ENCODE data around the gene CLIC6. TPM values are rescaled to one million over a fixed set of nuclear protein-coding genes. Genes with fewer than 3 reads are reported as not detected.

Gene CLIC6
- polyA plus RNA-seq, 2 of the 4 experiments (the other 2 are of a cell fraction) = 0.01 to 0.08 TPM

DNA sequence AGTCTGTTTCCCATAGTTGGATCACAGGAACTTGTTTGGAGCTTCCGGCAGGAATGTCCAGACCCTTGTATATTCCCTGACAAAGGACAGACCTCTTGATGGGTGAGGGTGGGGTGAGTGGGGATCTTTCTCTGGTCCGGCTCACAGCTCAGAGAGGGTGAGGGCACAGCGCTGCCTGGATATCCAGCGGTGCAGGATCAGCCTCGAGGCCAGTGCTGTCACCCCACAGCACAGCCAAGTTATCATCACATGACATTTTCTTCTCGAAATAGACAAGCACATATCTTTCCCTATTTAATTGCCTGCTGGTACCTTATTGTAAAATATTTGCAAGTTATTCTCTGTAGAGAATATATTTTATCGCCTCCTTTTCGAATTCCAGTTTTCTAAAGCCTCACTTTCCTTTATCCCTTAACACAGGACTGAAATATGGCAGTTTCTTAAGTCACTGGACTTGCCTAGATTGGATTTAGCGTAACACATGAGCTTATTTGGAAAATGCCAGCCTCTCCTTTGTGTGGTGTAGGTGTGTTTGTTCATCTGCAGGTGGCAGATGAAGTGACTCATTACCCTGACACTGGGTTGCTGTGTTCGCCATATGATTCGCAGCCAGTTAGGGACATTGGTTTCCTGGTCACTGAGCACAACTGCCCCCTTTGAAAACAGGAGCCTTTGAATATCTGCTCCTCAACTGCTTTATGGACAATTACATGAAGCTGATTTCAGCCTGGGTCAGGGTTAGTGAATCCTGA, 21.4 kb downstream of the CLIC6 start:
- CTCF ChIA-PET = interaction anchor here (0.7 to 3.1 kb wide), 11 partner anchors 16 to 1338 kb away, joined by 3 to 14 read pairs (median 4); no protein-coding TSS in a partner anchor
- DNase-seq (ENCODE audit: low read depth in 1 of 2, low spot score in 1 of 2) (no peak), FAIRE-seq (no peak), ATAC-seq (no peak)
- Histone ChIP-seq H3K27ac (no peak overlapping the region), H3K4me2 (no peak overlapping the region), H3K9me3 (no peaks in the 10 kb centered on the region), H3K4me1 (no peaks in the 10 kb centered on the region), H3K4me3 (no peak overlapping the region)
- WGBS (ENCODE audit: missing lambda C conversion rate) = 43% methylated on average over 11 of the region's 11 CpGs
- POLR2A ChIA-PET = interaction anchor here (1.1 kb wide), 1 partner anchor 198 kb away, joined by 4 read pairs; no protein-coding TSS in a partner anchor
- TF ChIP-seq ZSCAN20 (CRISPR knock-in tag; IDR thresholded peaks at IDR 0.05) (no peak), NFE2L2 (conservative IDR thresholded peaks at IDR 0.05; ENCODE audit: low read length) (no peak), EHF (CRISPR knock-in tag; IDR thresholded peaks at IDR 0.05) (no peak), MAFK (IDR thresholded peaks at IDR 0.05; ENCODE audit: partially characterized antibody) (no peak), RCOR1 (IDR thresholded peaks at IDR 0.05; ENCODE audit: low read depth, low read length) (no peak), GATA3 (IDR thresholded peaks at IDR 0.05; ENCODE audit: borderline replicate concordance) (no peak)
- TF ChIP-seq, protein P1, sequence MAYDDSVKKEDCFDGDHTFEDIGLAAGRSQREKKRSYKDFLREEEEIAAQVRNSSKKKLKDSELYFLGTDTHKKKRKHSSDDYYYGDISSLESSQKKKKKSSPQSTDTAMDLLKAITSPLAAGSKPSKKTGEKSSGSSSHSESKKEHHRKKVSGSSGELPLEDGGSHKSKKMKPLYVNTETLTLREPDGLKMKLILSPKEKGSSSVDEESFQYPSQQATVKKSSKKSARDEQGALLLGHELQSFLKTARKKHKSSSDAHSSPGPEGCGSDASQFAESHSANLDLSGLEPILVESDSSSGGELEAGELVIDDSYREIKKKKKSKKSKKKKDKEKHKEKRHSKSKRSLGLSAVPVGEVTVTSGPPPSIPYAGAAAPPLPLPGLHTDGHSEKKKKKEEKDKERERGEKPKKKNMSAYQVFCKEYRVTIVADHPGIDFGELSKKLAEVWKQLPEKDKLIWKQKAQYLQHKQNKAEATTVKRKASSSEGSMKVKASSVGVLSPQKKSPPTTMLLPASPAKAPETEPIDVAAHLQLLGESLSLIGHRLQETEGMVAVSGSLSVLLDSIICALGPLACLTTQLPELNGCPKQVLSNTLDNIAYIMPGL (CRISPR knock-in tag; IDR thresholded peaks at IDR 0.05; ENCODE audit: borderline replicate concordance) = no peak
- TF ChIP-seq, protein P2, sequence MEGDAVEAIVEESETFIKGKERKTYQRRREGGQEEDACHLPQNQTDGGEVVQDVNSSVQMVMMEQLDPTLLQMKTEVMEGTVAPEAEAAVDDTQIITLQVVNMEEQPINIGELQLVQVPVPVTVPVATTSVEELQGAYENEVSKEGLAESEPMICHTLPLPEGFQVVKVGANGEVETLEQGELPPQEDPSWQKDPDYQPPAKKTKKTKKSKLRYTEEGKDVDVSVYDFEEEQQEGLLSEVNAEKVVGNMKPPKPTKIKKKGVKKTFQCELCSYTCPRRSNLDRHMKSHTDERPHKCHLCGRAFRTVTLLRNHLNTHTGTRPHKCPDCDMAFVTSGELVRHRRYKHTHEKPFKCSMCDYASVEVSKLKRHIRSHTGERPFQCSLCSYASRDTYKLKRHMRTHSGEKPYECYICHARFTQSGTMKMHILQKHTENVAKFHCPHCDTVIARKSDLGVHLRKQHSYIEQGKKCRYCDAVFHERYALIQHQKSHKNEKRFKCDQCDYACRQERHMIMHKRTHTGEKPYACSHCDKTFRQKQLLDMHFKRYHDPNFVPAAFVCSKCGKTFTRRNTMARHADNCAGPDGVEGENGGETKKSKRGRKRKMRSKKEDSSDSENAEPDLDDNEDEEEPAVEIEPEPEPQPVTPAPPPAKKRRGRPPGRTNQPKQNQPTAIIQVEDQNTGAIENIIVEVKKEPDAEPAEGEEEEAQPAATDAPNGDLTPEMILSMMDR (IDR thresholded peaks at IDR 0.05) = no peak

DNA sequence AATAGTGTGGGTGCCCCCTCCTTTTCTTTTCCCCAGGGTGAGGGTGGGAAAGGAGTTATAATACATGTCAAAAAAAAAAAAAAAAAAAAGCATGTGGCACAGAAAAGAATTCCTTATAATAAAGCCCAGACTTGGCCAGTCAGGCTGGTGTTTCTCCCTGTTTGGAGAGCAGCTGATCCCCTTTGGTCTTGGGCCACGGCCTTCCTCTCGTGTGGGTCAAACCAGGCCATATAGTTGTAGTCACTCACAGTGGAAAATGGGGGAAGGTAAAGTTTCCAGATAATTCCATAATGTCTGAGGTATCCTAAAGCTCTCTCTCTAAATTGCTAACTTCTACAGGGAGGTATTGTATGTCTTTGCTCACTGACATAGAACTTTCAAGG, 22.0 kb downstream of the CLIC6 start:
- Histone ChIP-seq H3K4me1 (no peaks in the 10 kb centered on the region), H3K27ac (no peak overlapping the region), H3K4me3 (no peak overlapping the region), H3K9me3 (no peaks in the 10 kb centered on the region), H3K4me2 (no peak overlapping the region)
- DNase-seq (ENCODE audit: low read depth in 1 of 2, low spot score in 1 of 2) (no peak), FAIRE-seq (no peak), ATAC-seq (no peak; a peak in 1 of 6 replicates)
- WGBS (ENCODE audit: missing lambda C conversion rate) = 27% methylated on average over 2 of the region's 2 CpGs
- POLR2A ChIA-PET = interaction anchor here (1.1 kb wide), 1 partner anchor 197 kb away, joined by 4 read pairs; no protein-coding TSS in a partner anchor
- CTCF ChIA-PET = interaction anchor here (0.7 to 2.9 kb wide), 7 partner anchors 16 to 1337 kb away, joined by 3 to 14 read pairs (median 4); no protein-coding TSS in a partner anchor
- TF ChIP-seq RNF2 (IDR thresholded peaks at IDR 0.05; ENCODE audit: borderline replicate concordance, low read depth) (no peak), NR3C1 (IDR thresholded peaks at IDR 0.05) (no peak), EHF (CRISPR knock-in tag; IDR thresholded peaks at IDR 0.05) (no peak)

DNA sequence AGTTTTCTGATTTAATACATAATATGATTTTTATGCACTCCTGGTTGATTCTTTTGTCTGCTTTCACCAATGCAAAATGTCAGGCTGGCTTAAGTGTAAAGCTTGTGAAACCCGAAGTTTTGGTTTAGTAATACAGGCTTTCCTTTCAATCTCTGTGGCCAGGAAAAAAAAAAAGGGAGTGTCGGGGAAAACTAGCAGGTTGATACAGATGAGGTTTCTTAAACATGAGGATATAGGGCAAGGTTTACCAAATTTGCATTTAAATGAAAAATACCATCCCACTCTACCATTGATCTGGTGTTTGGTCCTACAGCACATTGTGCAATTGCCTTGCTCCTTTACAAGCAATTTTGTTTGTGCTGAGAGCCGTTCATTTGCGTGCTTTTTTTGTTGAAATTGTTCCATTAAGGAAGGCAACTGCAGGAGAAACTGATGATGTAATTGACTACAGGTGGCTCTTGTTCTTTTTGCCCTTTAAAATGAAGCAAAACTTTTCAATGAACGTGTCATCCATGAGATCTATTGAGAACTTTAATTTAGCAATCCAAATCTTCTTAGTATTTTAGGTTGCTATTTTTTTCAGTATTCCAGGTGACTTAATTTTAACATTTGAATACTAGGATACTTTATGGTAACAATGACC, 22.7 kb downstream of the CLIC6 start:
- DNase-seq (ENCODE audit: low read depth in 1 of 2, low spot score in 1 of 2) (no peak), FAIRE-seq (no peak), ATAC-seq (no peak)
- no peak overlapping the region for H3K4me2 ChIP-seq
- POLR2A ChIA-PET = interaction anchor here (1.1 kb wide), 1 partner anchor 196 kb away, joined by 4 read pairs; no protein-coding TSS in a partner anchor
- no peaks in the 10 kb centered on the region for H3K4me1 ChIP-seq
- H3K4me3 ChIP-seq = no peak overlapping the region
- no peak overlapping the region for H3K27ac ChIP-seq
- no peaks in the 10 kb centered on the region for H3K9me3 ChIP-seq
- 27% methylated on average over 5 of the region's 5 CpGs for WGBS (ENCODE audit: missing lambda C conversion rate)
- CTCF ChIA-PET = interaction anchor here (1.4 to 2.9 kb wide), 4 partner anchors 15 to 1148 kb away, joined by 3 to 14 read pairs (median 6); no protein-coding TSS in a partner anchor
- TF ChIP-seq, protein P3, sequence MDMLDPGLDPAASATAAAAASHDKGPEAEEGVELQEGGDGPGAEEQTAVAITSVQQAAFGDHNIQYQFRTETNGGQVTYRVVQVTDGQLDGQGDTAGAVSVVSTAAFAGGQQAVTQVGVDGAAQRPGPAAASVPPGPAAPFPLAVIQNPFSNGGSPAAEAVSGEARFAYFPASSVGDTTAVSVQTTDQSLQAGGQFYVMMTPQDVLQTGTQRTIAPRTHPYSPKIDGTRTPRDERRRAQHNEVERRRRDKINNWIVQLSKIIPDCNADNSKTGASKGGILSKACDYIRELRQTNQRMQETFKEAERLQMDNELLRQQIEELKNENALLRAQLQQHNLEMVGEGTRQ (IDR thresholded peaks at IDR 0.05) = no peak
- TF ChIP-seq POLR2AphosphoS2 (conservative IDR thresholded peaks at IDR 0.05; ENCODE audit: low read length) (no peak), PHF8 (IDR thresholded peaks at IDR 0.05; ENCODE audit: borderline replicate concordance, low read depth) (no peak), HEYL (CRISPR knock-in tag; IDR thresholded peaks at IDR 0.05) (no peak), ESRRA (IDR thresholded peaks at IDR 0.05; ENCODE audit: borderline replicate concordance, low read length) (no peak), EP300 (IDR thresholded peaks at IDR 0.05) (no peak), ZSCAN20 (CRISPR knock-in tag; IDR thresholded peaks at IDR 0.05) (no peak), KDM1A (IDR thresholded peaks at IDR 0.05; ENCODE audit: low read depth) (no peak), MAFK (IDR thresholded peaks at IDR 0.05; ENCODE audit: partially characterized antibody) (no peak), RFX5 (IDR thresholded peaks at IDR 0.05) (no peak)
- TF ChIP-seq, protein P4, sequence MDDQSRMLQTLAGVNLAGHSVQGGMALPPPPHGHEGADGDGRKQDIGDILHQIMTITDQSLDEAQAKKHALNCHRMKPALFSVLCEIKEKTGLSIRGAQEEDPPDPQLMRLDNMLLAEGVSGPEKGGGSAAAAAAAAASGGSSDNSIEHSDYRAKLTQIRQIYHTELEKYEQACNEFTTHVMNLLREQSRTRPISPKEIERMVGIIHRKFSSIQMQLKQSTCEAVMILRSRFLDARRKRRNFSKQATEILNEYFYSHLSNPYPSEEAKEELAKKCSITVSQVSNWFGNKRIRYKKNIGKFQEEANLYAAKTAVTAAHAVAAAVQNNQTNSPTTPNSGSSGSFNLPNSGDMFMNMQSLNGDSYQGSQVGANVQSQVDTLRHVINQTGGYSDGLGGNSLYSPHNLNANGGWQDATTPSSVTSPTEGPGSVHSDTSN (IDR thresholded peaks at IDR 0.05) = no peak
- TF ChIP-seq, protein P5, sequence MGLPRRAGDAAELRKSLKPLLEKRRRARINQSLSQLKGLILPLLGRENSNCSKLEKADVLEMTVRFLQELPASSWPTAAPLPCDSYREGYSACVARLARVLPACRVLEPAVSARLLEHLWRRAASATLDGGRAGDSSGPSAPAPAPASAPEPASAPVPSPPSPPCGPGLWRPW (IDR thresholded peaks at IDR 0.05) = no peak
- TF ChIP-seq, protein P6, sequence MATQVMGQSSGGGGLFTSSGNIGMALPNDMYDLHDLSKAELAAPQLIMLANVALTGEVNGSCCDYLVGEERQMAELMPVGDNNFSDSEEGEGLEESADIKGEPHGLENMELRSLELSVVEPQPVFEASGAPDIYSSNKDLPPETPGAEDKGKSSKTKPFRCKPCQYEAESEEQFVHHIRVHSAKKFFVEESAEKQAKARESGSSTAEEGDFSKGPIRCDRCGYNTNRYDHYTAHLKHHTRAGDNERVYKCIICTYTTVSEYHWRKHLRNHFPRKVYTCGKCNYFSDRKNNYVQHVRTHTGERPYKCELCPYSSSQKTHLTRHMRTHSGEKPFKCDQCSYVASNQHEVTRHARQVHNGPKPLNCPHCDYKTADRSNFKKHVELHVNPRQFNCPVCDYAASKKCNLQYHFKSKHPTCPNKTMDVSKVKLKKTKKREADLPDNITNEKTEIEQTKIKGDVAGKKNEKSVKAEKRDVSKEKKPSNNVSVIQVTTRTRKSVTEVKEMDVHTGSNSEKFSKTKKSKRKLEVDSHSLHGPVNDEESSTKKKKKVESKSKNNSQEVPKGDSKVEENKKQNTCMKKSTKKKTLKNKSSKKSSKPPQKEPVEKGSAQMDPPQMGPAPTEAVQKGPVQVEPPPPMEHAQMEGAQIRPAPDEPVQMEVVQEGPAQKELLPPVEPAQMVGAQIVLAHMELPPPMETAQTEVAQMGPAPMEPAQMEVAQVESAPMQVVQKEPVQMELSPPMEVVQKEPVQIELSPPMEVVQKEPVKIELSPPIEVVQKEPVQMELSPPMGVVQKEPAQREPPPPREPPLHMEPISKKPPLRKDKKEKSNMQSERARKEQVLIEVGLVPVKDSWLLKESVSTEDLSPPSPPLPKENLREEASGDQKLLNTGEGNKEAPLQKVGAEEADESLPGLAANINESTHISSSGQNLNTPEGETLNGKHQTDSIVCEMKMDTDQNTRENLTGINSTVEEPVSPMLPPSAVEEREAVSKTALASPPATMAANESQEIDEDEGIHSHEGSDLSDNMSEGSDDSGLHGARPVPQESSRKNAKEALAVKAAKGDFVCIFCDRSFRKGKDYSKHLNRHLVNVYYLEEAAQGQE (IDR thresholded peaks at IDR 0.05) = no peak
